ENCODE results near the gene TIMM8A.

GRCh38 chrX:101383679-101384205 lies 35.2 kb upstream of the TIMM8A start:
- no peak for TF ChIP-seq POLR2AphosphoS5 (IDR thresholded peaks at IDR 0.05)
- no peak for TF ChIP-seq EZH2 (IDR thresholded peaks at IDR 0.05; ENCODE audit: borderline replicate concordance, insufficient read depth, low read length, poor library complexity, severe bottlenecking)
- TF ChIP-seq CTCF (IDR thresholded peaks at IDR 0.05; ENCODE audit: poor library complexity, severe bottlenecking), result no peak
- TF ChIP-seq EP300 (conservative IDR thresholded peaks at IDR 0.05; ENCODE audit: poor library complexity, severe bottlenecking), result no peak
- no peak for TF ChIP-seq REST (IDR thresholded peaks at IDR 0.05; ENCODE audit: borderline replicate concordance)
- no peak for TF ChIP-seq SMC3 (conservative IDR thresholded peaks at IDR 0.05; ENCODE audit: poor library complexity)

Measured in neural cell (in vitro differentiated cells).